PC-3 (cell line): ENCODE measurements around the gene RNF39. TPM values are rescaled to one million over a fixed set of nuclear protein-coding genes. Genes with fewer than 3 reads are reported as not detected.

Experiments
- ATAC-seq: fragments of 200-7000 bp; cut with Tn5 transposase; 2 replicates; pipeline ENCODE4 v1.9.1; 2020; ENCODE audit warnings: mild to moderate bottlenecking, moderate library complexity
- BruUV-seq: library from RNA; stranded (reverse); fragments of 400-500 nt; replicated peaks from 2 replicates; lab custom pipeline; 2021; lab: Mats Ljungman, UMichigan
- CTCF ChIA-PET: fragments of 300-600 bp; sonication (Branson Sonifier 250); formaldehyde crosslinking; loops from one replicate; lab custom pipeline; 2022; ENCODE audit warnings: antibody characterized with exemption; lab: Charles Lee
- POLR2A ChIA-PET: fragments of 300-600 bp; sonication (Branson Sonifier 250); formaldehyde crosslinking; loops from one replicate; lab custom pipeline; 2022; ENCODE audit warnings: antibody characterized with exemption; ENCODE audit not compliant: unreplicated experiment; lab: Charles Lee
- DNase-seq: peaks from one replicate; pipeline ENCODE4 v3.0.0-alpha.2; 2015
- H2AFZ ChIP-seq: fragments of 300-600 bp; sonication (generic); 2 replicates; pipeline ENCODE4 v1.6.0; 2016; ENCODE audit warnings: antibody characterized with exemption, low read length
- H3F3A ChIP-seq: fragments of 300-600 bp; sonication (generic); one replicate; pipeline ENCODE4 v1.6.0; 2017; ENCODE audit warnings: antibody characterized with exemption, low read length, control low read depth, mild to moderate bottlenecking; ENCODE audit not compliant: unreplicated experiment
- H3K27ac ChIP-seq: fragments of 300-600 bp; sonication (generic); 2 replicates; pipeline ENCODE4 v1.5.1; 2016; ENCODE audit warnings: mild to moderate bottlenecking, low read length
- H3K27me3 ChIP-seq: fragments of 300-600 bp; sonication (generic); 2 replicates; pipeline ENCODE4 v1.6.1; 2016; ENCODE audit warnings: low read length, mixed read lengths
- H3K36me3 ChIP-seq: fragments of 300-600 bp; sonication (generic); 2 replicates; pipeline ENCODE4 v1.6.1; 2016; ENCODE audit warnings: low read depth, mixed run types, low read length, mixed read lengths
- H3K4me1 ChIP-seq: fragments of 300-600 bp; sonication (generic); 2 replicates; pipeline ENCODE4 v1.5.1; 2016; ENCODE audit warnings: low read length; ENCODE audit not compliant: insufficient read depth
- H3K4me2 ChIP-seq: fragments of 300-600 bp; sonication (generic); 2 replicates; pipeline ENCODE4 v1.6.0; 2016; ENCODE audit warnings: low read length
- H3K4me3 ChIP-seq: fragments of 300-600 bp; sonication (generic); 2 replicates; pipeline ENCODE4 v1.5.1; 2016; ENCODE audit warnings: mild to moderate bottlenecking, low read length, mixed read lengths
- H3K79me2 ChIP-seq: fragments of 300-600 bp; sonication (generic); 2 replicates; pipeline ENCODE4 v1.6.1; 2017; ENCODE audit warnings: low read length, mixed read lengths
- H3K9ac ChIP-seq: fragments of 300-600 bp; sonication (generic); 2 replicates; pipeline ENCODE4 v1.6.0; 2016; ENCODE audit warnings: mild to moderate bottlenecking, low read length
- H3K9me2 ChIP-seq: fragments of 300-600 bp; sonication (generic); replicated peaks from 2 replicates; pipeline ENCODE4 v1.6.1; 2016; ENCODE audit warnings: mixed run types, low read length, mixed read lengths
- H3K9me3 ChIP-seq: fragments of 300-600 bp; sonication (generic); 2 replicates; pipeline ENCODE4 v1.6.1; 2016; ENCODE audit warnings: low read length, mixed read lengths
- H4K20me1 ChIP-seq: fragments of 300-600 bp; sonication (generic); 2 replicates; pipeline ENCODE4 v1.6.1; 2016; ENCODE audit warnings: low read length, mixed read lengths
- EZH2 ChIP-seq: fragments of 300-600 bp; sonication (generic); IDR thresholded peaks from one replicate; pipeline ENCODE4 v1.6.1; 2017; ENCODE audit warnings: antibody characterized with exemption, mild to moderate bottlenecking, low read length; ENCODE audit not compliant: unreplicated experiment
- EZH2phosphoT487 ChIP-seq: fragments of 300-600 bp; sonication (generic); IDR thresholded peaks from 2 replicates; pipeline ENCODE4 v1.6.1; 2018; ENCODE audit warnings: mild to moderate bottlenecking, antibody characterized with exemption, low read length, borderline replicate concordance
- intact Hi-C: fragments of 100-400 bp; cut with micrococcal nuclease; formaldehyde crosslinking; loops from 2 replicates; pipeline ENCODE4 v1.9.0; 2023
- total RNA-seq: library from RNA; depleted of rRNA; stranded (reverse); fragments of >200 nt; gene quantifications from 2 replicates; pipeline ENCODE4 v1.2.3, GENCODE V29; 2014
- TF ChIP-seq, protein P1 (sequence below): fragments of 300-600 bp; sonication (generic); conservative IDR thresholded peaks from 2 replicates; pipeline ENCODE4 v1.5.1; 2017; ENCODE audit warnings: antibody characterized with exemption, low read depth, mild to moderate bottlenecking, low read length

Gene RNF39
- total RNA-seq, 1 experiment from 2014 or later: 2.0 TPM

- DNase-seq: no peak
- Histone ChIP-seq H3K27me3 (no peaks in the 10 kb centered on the region), H3K4me3 (peak overlapping the region; percentile 96), H3K4me2 (peak overlapping the region; percentile 91), H2AFZ (peak overlapping the region; percentile 92), H3K4me1 (peaks cover 20% of the 10 kb centered on the region), H3K79me2 (peaks cover 43% of the 10 kb centered on the region), H4K20me1 (no peaks in the 10 kb centered on the region), H3K9ac (peak overlapping the region; percentile 91), H3F3A (no peaks in the 10 kb centered on the region), H3K9me2 (no peaks in the 10 kb centered on the region), H3K9me3 (no peaks in the 10 kb centered on the region), H3K36me3 (0 out of 2 replicates have a peak, but pooled peaks cover 5% of the 10 kb centered on the region), H3K27ac (peak overlapping the region; percentile 25)
- ATAC-seq: peak; percentile 12
- ChIA-PET POLR2A (interaction anchor here (0.6 to 1.0 kb wide), 3 partner anchors 34 to 1767 kb away, joined by 3 to 5 read pairs (median 4); partner anchors contain the start of gene HSPA1B), CTCF (interaction anchor here (0.6 to 0.8 kb wide), 2 partner anchors 41 to 987 kb away, joined by 3 read pairs; no protein-coding TSS in a partner anchor)
- TF ChIP-seq, protein P1, sequence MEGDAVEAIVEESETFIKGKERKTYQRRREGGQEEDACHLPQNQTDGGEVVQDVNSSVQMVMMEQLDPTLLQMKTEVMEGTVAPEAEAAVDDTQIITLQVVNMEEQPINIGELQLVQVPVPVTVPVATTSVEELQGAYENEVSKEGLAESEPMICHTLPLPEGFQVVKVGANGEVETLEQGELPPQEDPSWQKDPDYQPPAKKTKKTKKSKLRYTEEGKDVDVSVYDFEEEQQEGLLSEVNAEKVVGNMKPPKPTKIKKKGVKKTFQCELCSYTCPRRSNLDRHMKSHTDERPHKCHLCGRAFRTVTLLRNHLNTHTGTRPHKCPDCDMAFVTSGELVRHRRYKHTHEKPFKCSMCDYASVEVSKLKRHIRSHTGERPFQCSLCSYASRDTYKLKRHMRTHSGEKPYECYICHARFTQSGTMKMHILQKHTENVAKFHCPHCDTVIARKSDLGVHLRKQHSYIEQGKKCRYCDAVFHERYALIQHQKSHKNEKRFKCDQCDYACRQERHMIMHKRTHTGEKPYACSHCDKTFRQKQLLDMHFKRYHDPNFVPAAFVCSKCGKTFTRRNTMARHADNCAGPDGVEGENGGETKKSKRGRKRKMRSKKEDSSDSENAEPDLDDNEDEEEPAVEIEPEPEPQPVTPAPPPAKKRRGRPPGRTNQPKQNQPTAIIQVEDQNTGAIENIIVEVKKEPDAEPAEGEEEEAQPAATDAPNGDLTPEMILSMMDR: no peak
- TF ChIP-seq EZH2 (no peak), EZH2phosphoT487 (no peak)
- TSS peak; percentile 85 for BruUV-seq
- intact Hi-C loops: loop anchor here (2.0 kb wide), 1 partner anchor 118 kb away; the partner anchor contains the start of gene HLA-A
Measured at GRCh38 chr6:30060606-30061091, 14.9 kb downstream of the RNF39 start.

GRCh38 chr6:30055513-30055912 is 20.1 kb downstream of the RNF39 start:
- no peak overlapping the region for H3K4me2 ChIP-seq
- H3K27me3 ChIP-seq: no peaks in the 10 kb centered on the region
- ATAC-seq (no peak), DNase-seq (no peak)
- H3K9ac ChIP-seq: no peak overlapping the region
- H3K4me1 ChIP-seq: peaks cover 10% of the 10 kb centered on the region
- no peaks in the 10 kb centered on the region for H3K9me2 ChIP-seq
- intact Hi-C loops: no loop called here
- no peak overlapping the region for H3K4me3 ChIP-seq
- no peaks in the 10 kb centered on the region for H3F3A ChIP-seq
- H3K9me3 ChIP-seq: no peaks in the 10 kb centered on the region
- POLR2A ChIA-PET: no interaction called here
- no TSS peak for BruUV-seq
- TF ChIP-seq EZH2 (no peak), EZH2phosphoT487 (no peak)
- TF ChIP-seq, protein P1: no peak
- H3K36me3 ChIP-seq: 0 out of 2 replicates have a peak, but pooled peaks cover 3% of the 10 kb centered on the region
- H4K20me1 ChIP-seq: no peaks in the 10 kb centered on the region
- CTCF ChIA-PET: no interaction called here
- H3K79me2 ChIP-seq: peaks cover 12% of the 10 kb centered on the region
- no peak overlapping the region for H2AFZ ChIP-seq
- no peak overlapping the region for H3K27ac ChIP-seq

GRCh38 chr6:30053682-30054081 is 21.9 kb downstream of the RNF39 start:
- ChIA-PET POLR2A (no interaction called here), CTCF (no interaction called here)
- 0 out of 2 replicates have a peak, but pooled peaks cover 3% of the 10 kb centered on the region for H3K36me3 ChIP-seq
- H3K4me3 ChIP-seq: no peak overlapping the region
- DNase-seq (no peak), ATAC-seq (no peak)
- no peaks in the 10 kb centered on the region for H3F3A ChIP-seq
- H3K9ac ChIP-seq: no peak overlapping the region
- no peaks in the 10 kb centered on the region for H3K4me1 ChIP-seq
- H3K4me2 ChIP-seq: no peak overlapping the region
- intact Hi-C loops: no loop called here
- H4K20me1 ChIP-seq: no peaks in the 10 kb centered on the region
- no peaks in the 10 kb centered on the region for H3K27me3 ChIP-seq
- no peaks in the 10 kb centered on the region for H3K79me2 ChIP-seq
- no peak overlapping the region for H2AFZ ChIP-seq
- H3K9me2 ChIP-seq: no peaks in the 10 kb centered on the region
- BruUV-seq: no TSS peak
- no peak overlapping the region for H3K27ac ChIP-seq
- H3K9me3 ChIP-seq: no peaks in the 10 kb centered on the region
- TF ChIP-seq EZH2phosphoT487 (no peak), EZH2 (no peak)
- TF ChIP-seq, protein P1: no peak
